SK-N-SH (cell line): ENCODE measurements around the gene ETV3L.

Experiments
- ELF1 ChIP-seq: IDR thresholded peaks from 2 replicates; pipeline ENCODE4 v1.4.0; 2012
- EP300 ChIP-seq, 2 experiments: IDR thresholded peaks; 2 replicates each; pipeline versions ENCODE4 v1.4.0 to v1.6.1; 2012; ENCODE audit warnings: borderline replicate concordance in 1 of 2, low read depth in 1 of 2, low read length in 1 of 2
- GABPA ChIP-seq: IDR thresholded peaks from 2 replicates; pipeline ENCODE4 v1.4.0; 2012; ENCODE audit warnings: low read depth, mild to moderate bottlenecking
- NRF1 ChIP-seq: IDR thresholded peaks from 2 replicates; pipeline ENCODE4 v1.6.1; 2012; ENCODE audit warnings: low read depth, mild to moderate bottlenecking, low read length
- POLR2AphosphoS5 ChIP-seq: IDR thresholded peaks from 2 replicates; pipeline ENCODE4 v1.6.1; 2012; ENCODE audit warnings: low read depth, low read length
- RFX5 ChIP-seq: IDR thresholded peaks from 2 replicates; pipeline ENCODE4 v1.6.1; 2012; ENCODE audit warnings: mild to moderate bottlenecking, improper control_type of control experiment, low read length
- TAF1 ChIP-seq: IDR thresholded peaks from 2 replicates; pipeline ENCODE4 v1.6.1; 2012; ENCODE audit warnings: low read depth, mild to moderate bottlenecking, low read length, moderate library complexity, borderline replicate concordance
- TEAD4 ChIP-seq: IDR thresholded peaks from 2 replicates; pipeline ENCODE4 v1.4.0; 2012; ENCODE audit warnings: mild to moderate bottlenecking, borderline replicate concordance; ENCODE audit not compliant: insufficient read depth
- YY1 ChIP-seq: IDR thresholded peaks from 2 replicates; pipeline ENCODE4 v1.4.0; 2012; ENCODE audit warnings: low read depth, mild to moderate bottlenecking
- TF ChIP-seq, protein P1 (sequence below): IDR thresholded peaks from 2 replicates; pipeline ENCODE4 v1.4.0; 2012; ENCODE audit warnings: low read depth
- TF ChIP-seq, protein P2 (sequence below): fragments of 200-600 bp; sonication (generic); IDR thresholded peaks from 2 replicates; pipeline ENCODE4 v1.6.1; 2017; ENCODE audit warnings: antibody characterized with exemption, mild to moderate bottlenecking, moderate library complexity
- TF ChIP-seq, protein P3 (sequence below): IDR thresholded peaks from 2 replicates; pipeline ENCODE4 v1.6.1; 2012; ENCODE audit warnings: mild to moderate bottlenecking, low read depth, low read length, moderate library complexity
- TF ChIP-seq, protein P4 (sequence below): IDR thresholded peaks from 2 replicates; pipeline ENCODE4; 2012

DNA sequence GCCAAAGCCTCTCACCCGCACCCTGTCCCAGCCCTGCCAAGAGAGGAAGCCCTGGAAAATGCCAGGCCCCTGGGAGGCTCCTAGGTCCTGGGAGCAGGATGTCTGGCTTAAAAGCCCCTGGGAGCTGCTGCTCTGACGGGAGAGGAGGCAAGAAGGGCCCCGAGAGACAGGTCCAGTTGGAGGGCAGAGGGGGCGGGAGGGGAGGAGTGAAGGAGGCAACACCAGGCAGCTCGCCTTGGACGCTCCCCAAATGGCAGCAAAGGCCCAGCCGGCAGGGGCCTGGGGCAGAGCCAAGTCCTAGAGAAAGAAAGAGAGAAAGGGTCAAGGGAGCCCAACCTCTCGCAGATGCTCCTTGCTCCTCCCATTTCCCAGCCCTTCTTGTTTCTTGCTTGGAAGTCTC, 6.8 kb downstream of the ETV3L start:
- TF ChIP-seq, protein P1, sequence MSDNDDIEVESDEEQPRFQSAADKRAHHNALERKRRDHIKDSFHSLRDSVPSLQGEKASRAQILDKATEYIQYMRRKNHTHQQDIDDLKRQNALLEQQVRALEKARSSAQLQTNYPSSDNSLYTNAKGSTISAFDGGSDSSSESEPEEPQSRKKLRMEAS, result no peak
- TF ChIP-seq TEAD4 (no peak), EP300 (IDR thresholded peaks at IDR 0.05; ENCODE audit: borderline replicate concordance in 1 of 2, low read depth in 1 of 2, low read length in 1 of 2) (no peak), YY1 (no peak), GABPA (no peak), RFX5 (no peak), POLR2AphosphoS5 (no peak), TAF1 (no peak), NRF1 (no peak), ELF1 (no peak)
- TF ChIP-seq, protein P2, sequence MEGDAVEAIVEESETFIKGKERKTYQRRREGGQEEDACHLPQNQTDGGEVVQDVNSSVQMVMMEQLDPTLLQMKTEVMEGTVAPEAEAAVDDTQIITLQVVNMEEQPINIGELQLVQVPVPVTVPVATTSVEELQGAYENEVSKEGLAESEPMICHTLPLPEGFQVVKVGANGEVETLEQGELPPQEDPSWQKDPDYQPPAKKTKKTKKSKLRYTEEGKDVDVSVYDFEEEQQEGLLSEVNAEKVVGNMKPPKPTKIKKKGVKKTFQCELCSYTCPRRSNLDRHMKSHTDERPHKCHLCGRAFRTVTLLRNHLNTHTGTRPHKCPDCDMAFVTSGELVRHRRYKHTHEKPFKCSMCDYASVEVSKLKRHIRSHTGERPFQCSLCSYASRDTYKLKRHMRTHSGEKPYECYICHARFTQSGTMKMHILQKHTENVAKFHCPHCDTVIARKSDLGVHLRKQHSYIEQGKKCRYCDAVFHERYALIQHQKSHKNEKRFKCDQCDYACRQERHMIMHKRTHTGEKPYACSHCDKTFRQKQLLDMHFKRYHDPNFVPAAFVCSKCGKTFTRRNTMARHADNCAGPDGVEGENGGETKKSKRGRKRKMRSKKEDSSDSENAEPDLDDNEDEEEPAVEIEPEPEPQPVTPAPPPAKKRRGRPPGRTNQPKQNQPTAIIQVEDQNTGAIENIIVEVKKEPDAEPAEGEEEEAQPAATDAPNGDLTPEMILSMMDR, result no peak
- TF ChIP-seq, protein P3, sequence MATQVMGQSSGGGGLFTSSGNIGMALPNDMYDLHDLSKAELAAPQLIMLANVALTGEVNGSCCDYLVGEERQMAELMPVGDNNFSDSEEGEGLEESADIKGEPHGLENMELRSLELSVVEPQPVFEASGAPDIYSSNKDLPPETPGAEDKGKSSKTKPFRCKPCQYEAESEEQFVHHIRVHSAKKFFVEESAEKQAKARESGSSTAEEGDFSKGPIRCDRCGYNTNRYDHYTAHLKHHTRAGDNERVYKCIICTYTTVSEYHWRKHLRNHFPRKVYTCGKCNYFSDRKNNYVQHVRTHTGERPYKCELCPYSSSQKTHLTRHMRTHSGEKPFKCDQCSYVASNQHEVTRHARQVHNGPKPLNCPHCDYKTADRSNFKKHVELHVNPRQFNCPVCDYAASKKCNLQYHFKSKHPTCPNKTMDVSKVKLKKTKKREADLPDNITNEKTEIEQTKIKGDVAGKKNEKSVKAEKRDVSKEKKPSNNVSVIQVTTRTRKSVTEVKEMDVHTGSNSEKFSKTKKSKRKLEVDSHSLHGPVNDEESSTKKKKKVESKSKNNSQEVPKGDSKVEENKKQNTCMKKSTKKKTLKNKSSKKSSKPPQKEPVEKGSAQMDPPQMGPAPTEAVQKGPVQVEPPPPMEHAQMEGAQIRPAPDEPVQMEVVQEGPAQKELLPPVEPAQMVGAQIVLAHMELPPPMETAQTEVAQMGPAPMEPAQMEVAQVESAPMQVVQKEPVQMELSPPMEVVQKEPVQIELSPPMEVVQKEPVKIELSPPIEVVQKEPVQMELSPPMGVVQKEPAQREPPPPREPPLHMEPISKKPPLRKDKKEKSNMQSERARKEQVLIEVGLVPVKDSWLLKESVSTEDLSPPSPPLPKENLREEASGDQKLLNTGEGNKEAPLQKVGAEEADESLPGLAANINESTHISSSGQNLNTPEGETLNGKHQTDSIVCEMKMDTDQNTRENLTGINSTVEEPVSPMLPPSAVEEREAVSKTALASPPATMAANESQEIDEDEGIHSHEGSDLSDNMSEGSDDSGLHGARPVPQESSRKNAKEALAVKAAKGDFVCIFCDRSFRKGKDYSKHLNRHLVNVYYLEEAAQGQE, result no peak
- TF ChIP-seq, protein P4, sequence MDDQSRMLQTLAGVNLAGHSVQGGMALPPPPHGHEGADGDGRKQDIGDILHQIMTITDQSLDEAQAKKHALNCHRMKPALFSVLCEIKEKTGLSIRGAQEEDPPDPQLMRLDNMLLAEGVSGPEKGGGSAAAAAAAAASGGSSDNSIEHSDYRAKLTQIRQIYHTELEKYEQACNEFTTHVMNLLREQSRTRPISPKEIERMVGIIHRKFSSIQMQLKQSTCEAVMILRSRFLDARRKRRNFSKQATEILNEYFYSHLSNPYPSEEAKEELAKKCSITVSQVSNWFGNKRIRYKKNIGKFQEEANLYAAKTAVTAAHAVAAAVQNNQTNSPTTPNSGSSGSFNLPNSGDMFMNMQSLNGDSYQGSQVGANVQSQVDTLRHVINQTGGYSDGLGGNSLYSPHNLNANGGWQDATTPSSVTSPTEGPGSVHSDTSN, result no peak
